Measurements from ENCODE around the gene ANO2.

The ANO2 gene

DNA sequence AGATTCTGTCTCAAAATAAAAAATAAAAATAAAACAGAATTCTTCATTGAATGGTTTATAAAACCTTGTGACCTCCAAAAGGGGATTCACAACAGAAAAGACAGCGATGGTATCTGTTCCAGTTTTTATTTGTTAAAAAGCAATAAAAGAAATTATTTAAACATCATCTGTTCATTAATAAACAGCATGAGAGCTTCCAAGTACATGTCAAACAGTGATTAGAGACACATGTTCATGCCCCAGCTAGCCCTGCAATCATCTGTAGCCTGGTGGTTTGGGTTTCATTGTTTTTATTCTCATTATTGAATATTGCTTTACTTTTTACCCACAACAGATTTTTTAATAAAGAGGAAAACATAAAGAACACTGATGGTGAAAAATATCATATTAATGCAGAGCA lies 173.3 kb downstream of the ANO2 start:
- DNase-seq, result no peak

GRCh38 chr12:5770727-5771126 lies 174.3 kb downstream of the ANO2 start:
- no peak for DNase-seq

GRCh38 chr12:5768581-5769196 lies 176.4 kb downstream of the ANO2 start:
- DNase-seq, result no peak

GRCh38 chr12:5768171-5768570 lies 176.9 kb downstream of the ANO2 start:
- no peak for DNase-seq

- DNase-seq, result no peak
Observed at GRCh38 chr12:5758347-5758746, 186.7 kb downstream of the ANO2 start.

GRCh38 chr12:5756338-5756842 lies 188.7 kb downstream of the ANO2 start:
- no peak for DNase-seq

DNA sequence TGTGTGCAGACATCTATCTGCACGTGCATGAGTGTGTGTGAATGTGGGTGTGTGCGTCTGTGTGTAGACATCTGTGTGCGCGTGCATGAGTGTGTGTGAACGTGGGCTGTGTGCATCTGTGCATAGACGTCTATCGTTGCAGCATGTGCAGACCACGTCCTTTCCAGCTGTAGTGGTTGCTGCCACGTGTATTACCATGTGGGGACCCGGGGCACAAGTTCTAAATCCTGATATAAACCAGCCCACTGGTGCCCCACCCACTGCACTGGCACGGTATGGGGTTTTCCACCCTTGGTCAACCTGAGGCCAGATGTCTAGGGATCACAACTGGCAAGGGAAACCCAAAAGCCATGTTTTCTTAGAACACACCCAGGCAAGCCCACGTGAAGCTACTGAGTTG lies 197.0 kb downstream of the ANO2 start:
- DNase-seq, result no peak

GRCh38 chr12:5746917-5747316 lies 198.1 kb downstream of the ANO2 start:
- DNase-seq, result no peak

DNA sequence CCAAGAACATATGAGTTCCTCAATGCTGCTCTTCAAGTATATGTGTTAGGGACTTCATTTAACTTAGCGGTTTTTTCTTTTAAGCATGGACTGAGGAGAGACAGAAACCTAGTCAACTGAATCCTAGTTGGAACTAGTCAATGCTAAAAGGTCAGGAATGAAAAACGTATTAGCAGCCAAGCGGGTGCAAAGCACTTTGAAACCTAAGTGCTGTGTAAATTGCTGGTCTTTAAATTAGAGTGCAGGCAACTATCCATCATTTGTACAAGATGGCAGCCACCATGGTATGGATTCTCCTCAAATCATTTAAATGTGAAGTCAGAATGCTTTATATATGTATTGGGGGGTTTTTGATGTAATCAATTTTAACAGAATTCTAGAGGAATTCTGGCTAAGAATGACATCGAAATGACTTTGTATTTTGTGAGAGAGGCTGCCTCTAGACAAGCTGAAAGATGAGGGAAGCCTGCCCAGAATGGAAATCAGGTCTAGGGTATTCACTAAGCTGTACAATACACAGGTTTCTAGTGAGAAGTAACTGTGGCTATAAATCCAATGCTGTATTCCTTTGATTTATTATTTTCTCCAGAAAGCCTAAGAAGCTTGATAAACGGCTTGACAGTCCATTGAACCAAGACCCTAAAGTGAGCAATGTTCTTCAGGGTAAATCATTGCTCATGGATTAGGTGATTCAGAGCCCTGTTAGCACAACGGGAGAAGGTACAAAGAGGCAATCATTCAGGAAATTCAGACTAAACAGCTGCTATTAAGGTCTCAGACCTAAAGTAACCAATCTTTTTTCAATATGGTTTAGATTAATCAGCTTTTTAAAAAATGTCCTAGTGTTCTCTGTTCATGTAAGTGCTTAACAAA lies 198.8 kb downstream of the ANO2 start:
- DNase-seq, result no peak

DNA sequence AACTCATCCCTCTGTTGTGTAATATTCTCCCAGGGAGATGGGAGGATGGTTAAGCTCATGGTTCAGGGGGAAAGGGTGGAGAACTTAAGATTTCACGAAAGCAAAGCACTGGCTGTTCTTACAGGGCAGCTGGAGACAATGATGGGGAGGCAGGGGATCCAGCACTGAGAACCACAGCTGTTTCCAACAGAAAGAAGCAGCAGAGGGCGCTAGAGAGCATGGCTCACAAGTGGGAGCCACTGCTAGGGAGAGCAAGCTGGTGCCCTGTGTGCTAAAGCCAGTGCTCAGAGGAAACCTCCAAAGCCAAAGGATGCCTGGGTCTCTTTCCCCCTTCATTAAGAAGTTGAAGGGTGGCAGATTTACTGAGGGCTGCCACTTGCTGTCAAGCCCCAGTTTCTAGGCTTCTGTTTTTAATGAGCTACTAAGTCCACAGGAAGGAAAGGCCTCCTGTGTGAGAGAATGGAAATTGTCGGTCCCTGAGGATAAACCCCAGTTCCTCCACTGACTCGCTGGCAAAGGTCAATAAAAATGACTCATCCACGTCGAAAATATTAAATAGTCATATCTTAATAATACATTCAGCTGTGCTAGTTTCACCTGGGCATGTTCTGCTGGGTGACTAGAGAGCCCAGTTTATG lies 199.7 kb downstream of the ANO2 start:
- no peak for DNase-seq

GRCh38 chr12:5742258-5742657 lies 202.8 kb downstream of the ANO2 start:
- no peak for DNase-seq

GRCh38 chr12:5739917-5740316 lies 205.1 kb downstream of the ANO2 start:
- no peak for DNase-seq

DNA sequence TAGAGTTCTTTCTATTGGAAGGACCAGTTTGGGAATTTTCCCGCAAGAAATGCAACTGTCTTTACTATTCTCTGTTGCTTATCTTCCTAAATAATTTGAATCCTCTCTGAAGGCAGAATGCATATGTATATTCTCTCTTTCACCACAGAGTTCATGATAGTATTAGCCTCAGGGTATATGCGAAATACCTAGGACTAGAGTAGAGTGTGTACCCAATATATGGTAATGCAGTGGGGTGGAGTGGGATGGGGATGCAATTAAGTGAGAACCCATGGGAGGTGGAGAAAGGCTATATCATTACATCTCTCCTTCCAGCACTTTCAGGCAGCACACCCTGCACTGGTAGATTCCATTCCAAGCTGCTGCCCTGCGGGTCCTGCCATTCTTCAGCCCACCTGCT lies 207.3 kb downstream of the ANO2 start:
- no peak for DNase-seq

DNA sequence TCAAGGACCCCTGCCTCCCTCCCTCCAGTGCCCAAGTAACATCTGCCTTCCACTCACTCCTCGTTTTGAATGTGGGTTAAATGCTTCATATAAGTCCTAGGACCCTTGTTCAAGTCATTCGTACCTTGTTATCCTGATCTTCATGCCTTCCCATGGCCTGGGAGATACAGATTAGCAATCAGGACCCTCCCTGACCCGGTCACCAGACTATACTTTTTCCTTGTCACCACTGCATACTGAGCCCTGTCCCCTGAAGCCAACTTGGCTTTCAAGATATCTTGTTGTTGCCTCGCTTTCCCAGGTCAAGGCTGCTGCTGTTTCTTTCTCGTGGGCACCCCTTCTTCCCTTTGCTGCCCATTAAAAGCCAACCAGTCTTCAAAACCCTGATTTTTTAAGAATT lies 208.5 kb downstream of the ANO2 start:
- no peak for DNase-seq

DNA sequence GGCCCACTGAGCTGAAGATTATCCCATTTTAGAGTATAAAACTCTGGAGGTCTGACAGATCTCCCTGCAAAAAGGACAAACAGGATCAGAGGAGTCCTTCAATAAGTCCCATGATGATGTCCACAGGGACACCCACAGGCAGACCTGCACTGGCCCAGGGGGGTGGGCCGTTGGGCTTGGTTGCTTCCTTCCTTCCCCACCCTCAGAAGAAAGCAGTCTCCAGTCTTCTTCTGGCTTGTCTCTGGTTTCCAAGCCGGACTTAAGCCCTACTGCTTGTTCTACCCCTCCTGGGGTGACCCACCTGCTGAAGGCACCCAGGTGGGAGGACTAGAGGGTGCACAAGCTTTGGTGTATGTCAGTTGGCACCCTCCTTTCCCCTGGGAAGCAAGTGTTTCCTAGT lies 209.0 kb downstream of the ANO2 start:
- DNase-seq, result no peak

GRCh38 chr12:5733916-5734315 lies 211.1 kb downstream of the ANO2 start:
- DNase-seq, result no peak

GRCh38 chr12:5733136-5733755 lies 211.8 kb downstream of the ANO2 start:
- no peak for DNase-seq

- DNase-seq, result no peak
Observed at GRCh38 chr12:5730962-5731361, 214.1 kb downstream of the ANO2 start.

DNA sequence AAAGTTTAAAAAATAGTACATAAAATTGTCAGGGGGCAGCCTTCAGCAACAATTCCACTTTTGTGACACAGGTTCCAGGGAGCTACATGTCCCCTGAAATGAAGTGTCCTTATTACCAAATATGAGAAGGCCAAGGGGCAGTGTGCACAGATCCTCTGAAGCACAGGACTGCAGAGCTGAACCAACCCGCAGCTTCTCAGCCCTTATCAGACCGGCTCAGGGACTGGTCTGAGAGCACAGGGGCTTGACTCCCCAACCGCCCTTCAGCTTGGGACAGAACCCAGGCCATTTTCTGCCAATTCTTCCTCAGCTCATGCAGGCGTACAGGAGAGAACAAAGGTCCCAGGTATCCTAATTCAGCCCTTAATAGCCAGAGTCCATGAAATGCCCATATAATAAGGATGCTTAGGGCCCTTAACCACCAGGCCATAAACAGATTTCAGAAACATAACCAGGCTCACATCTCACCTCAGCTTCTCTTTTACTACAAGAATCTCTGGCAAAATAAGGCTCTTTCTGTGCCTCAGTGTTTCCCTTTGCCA lies 221.3 kb downstream of the ANO2 start:
- DNase-seq, result no peak

DNA sequence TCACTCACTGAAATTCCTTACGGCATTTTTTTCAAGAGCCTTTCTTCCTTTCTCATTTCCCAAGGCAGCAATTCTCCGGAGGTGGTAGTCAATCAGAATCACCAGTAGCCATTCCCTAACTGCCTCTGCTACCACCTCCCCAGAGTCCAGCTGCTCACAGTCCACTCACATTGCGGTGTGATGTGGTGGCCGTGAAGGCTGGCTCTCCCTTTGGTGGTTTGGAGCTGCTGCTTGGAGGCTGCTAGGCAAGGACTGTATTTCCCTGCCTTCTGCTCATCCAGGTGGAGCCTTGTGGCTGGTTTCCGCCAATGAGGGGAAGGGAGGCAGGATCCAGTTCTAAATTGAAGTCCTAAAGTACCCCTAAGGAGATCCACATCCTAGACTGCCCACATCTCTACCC lies 222.0 kb downstream of the ANO2 start:
- no peak for DNase-seq

- DNase-seq, result no peak
Observed at GRCh38 chr12:5720381-5721005, 224.6 kb downstream of the ANO2 start.

- DNase-seq, result no peak
Observed at GRCh38 chr12:5718680-5719079, 226.4 kb downstream of the ANO2 start.

GRCh38 chr12:5718073-5718472 lies 227.0 kb downstream of the ANO2 start:
- no peak for DNase-seq
